Measurements from ENCODE around the gene EMILIN1. TPM values are rescaled to one million over a fixed set of nuclear protein-coding genes. Genes with fewer than 3 reads are reported as not detected.

The EMILIN1 gene
- total RNA-seq, 2 experiments from 2014 or later, result 0.75 to 0.79 TPM

- DNase-seq, result peak; percentile 64
- CTCF ChIA-PET, result interaction anchor here (0.9 to 5.6 kb wide), 8 partner anchors 11 to 194 kb away, joined by 3 to 40 read pairs (median 8); partner anchors contain the start of genes AGBL5, OST4 and TMEM214
- no peaks in the 10 kb centered on the region for H3K36me3 Mint-ChIP-seq
- H3K4me1 Mint-ChIP-seq, result peaks cover 36% of the 10 kb centered on the region
- ATAC-seq, result peak; percentile 10
- H3K27ac Mint-ChIP-seq, result peak overlapping the region; percentile 75
- no peaks in the 10 kb centered on the region for H3K27me3 Mint-ChIP-seq
- peak overlapping the region; percentile 78 for H3K4me3 Mint-ChIP-seq
- H3K9me3 Mint-ChIP-seq (ENCODE audit: low read depth), result no peaks in the 10 kb centered on the region
Observed at GRCh38 chr2:27085673-27086089, 7.3 kb downstream of the EMILIN1 start.

- H3K27ac Mint-ChIP-seq, result peak overlapping the region; percentile 85
Observed at GRCh38 chr2:27086090-27086723, 7.8 kb downstream of the EMILIN1 start.

GRCh38 chr2:27086724-27087593, 8.5 kb downstream of the EMILIN1 start, which contains the start of gene KHK:
Gene KHK (plus strand): TSS chr2:27086772. CDS start chr2:27087260, 488 bp downstream.
- ATAC-seq (peak; percentile 8), DNase-seq (no peak)
- CTCF ChIA-PET, result interaction anchor here (0.8 to 5.6 kb wide), 16 partner anchors 10 to 216 kb away, joined by 3 to 40 read pairs (median 6); partner anchors contain the start of genes ABHD1, AGBL5, OST4 and TRIM54
- Mint-ChIP-seq H3K27me3 (no peaks in the 10 kb centered on the region), H3K4me1 (peaks cover 23% of the 10 kb centered on the region), H3K36me3 (no peaks in the 10 kb centered on the region), H3K27ac (peak within 1 kb of the TSS; percentile 85), H3K4me3 (peak within 1 kb of the TSS; percentile 78), H3K9me3 (ENCODE audit: low read depth) (no peaks in the 10 kb centered on the region)

More at GRCh38 chr2:27086090-27086723, 7.8 kb downstream of the EMILIN1 start:
- Mint-ChIP-seq H3K9me3 (ENCODE audit: low read depth) (no peaks in the 10 kb centered on the region), H3K36me3 (no peaks in the 10 kb centered on the region), H3K27me3 (no peaks in the 10 kb centered on the region), H3K4me1 (peaks cover 31% of the 10 kb centered on the region), H3K4me3 (peak overlapping the region; percentile 78)
- ATAC-seq (peak; percentile 91), DNase-seq (peak; percentile 97)
- CTCF ChIA-PET, result interaction anchor here (0.9 to 5.6 kb wide), 13 partner anchors 11 to 217 kb away, joined by 3 to 40 read pairs (median 8); partner anchors contain the start of genes AGBL5 and OST4

GRCh38 chr2:27087823-27088410, 9.5 kb downstream of the EMILIN1 start:
- Mint-ChIP-seq H3K9me3 (ENCODE audit: low read depth) (no peaks in the 10 kb centered on the region), H3K4me1 (peaks cover 22% of the 10 kb centered on the region), H3K36me3 (no peaks in the 10 kb centered on the region), H3K27me3 (no peaks in the 10 kb centered on the region), H3K27ac (no peak overlapping the region), H3K4me3 (peak overlapping the region; percentile 78)
- ATAC-seq (no peak), DNase-seq (no peak)
- CTCF ChIA-PET, result interaction anchor here (0.7 to 5.6 kb wide), 11 partner anchors 9 to 217 kb away, joined by 3 to 40 read pairs (median 8); partner anchors contain the start of genes ABHD1, AGBL5, OST4 and PREB

GRCh38 chr2:27088634-27089033, 10.2 kb downstream of the EMILIN1 start:
- DNase-seq (no peak), ATAC-seq (no peak)
- no peaks in the 10 kb centered on the region for H3K9me3 Mint-ChIP-seq (ENCODE audit: low read depth)
- no peaks in the 10 kb centered on the region for H3K27me3 Mint-ChIP-seq
- H3K27ac Mint-ChIP-seq, result no peak overlapping the region
- no peaks in the 10 kb centered on the region for H3K36me3 Mint-ChIP-seq
- CTCF ChIA-PET, result interaction anchor here (1.8 to 5.6 kb wide), 6 partner anchors 9 to 191 kb away, joined by 7 to 40 read pairs (median 21); partner anchors contain the start of genes AGBL5 and PREB
- H3K4me1 Mint-ChIP-seq, result peaks cover 22% of the 10 kb centered on the region
- H3K4me3 Mint-ChIP-seq, result no peak overlapping the region

GRCh38 chr2:27089111-27089954, 10.9 kb downstream of the EMILIN1 start:
- CTCF ChIA-PET, result interaction anchor here (0.7 to 5.6 kb wide), 5 partner anchors 10 to 191 kb away, joined by 3 to 37 read pairs (median 9); partner anchors contain the start of gene PREB
- Mint-ChIP-seq H3K4me1 (peaks cover 19% of the 10 kb centered on the region), H3K9me3 (ENCODE audit: low read depth) (no peaks in the 10 kb centered on the region), H3K36me3 (no peaks in the 10 kb centered on the region), H3K27me3 (no peaks in the 10 kb centered on the region), H3K27ac (no peak overlapping the region), H3K4me3 (no peak overlapping the region)
- ATAC-seq, result no peak
- DNase-seq, result no peak

- DNase-seq, result no peak
- Mint-ChIP-seq H3K27ac (no peak overlapping the region), H3K27me3 (no peaks in the 10 kb centered on the region), H3K9me3 (ENCODE audit: low read depth) (no peaks in the 10 kb centered on the region), H3K36me3 (no peaks in the 10 kb centered on the region), H3K4me3 (no peak overlapping the region), H3K4me1 (peaks cover 18% of the 10 kb centered on the region)
- CTCF ChIA-PET, result interaction anchor here (0.6 to 1.0 kb wide), 2 partner anchors 113 to 130 kb away, joined by 3 to 4 read pairs; no protein-coding TSS in a partner anchor
- no peak for ATAC-seq
Observed at GRCh38 chr2:27091746-27092695, 13.6 kb downstream of the EMILIN1 start.

- Mint-ChIP-seq H3K27ac (no peak overlapping the region), H3K4me3 (no peak overlapping the region), H3K4me1 (peaks cover 10% of the 10 kb centered on the region), H3K27me3 (no peaks in the 10 kb centered on the region), H3K36me3 (no peaks in the 10 kb centered on the region), H3K9me3 (ENCODE audit: low read depth) (no peaks in the 10 kb centered on the region)
- DNase-seq (no peak), ATAC-seq (no peak)
- CTCF ChIA-PET, result no interaction called here
Observed at GRCh38 chr2:27092696-27093429, 14.4 kb downstream of the EMILIN1 start.

GRCh38 chr2:27093430-27094352, 15.3 kb downstream of the EMILIN1 start:
- Mint-ChIP-seq H3K4me1 (peaks cover 10% of the 10 kb centered on the region), H3K27me3 (no peaks in the 10 kb centered on the region), H3K9me3 (ENCODE audit: low read depth) (no peaks in the 10 kb centered on the region), H3K27ac (no peak overlapping the region), H3K4me3 (no peak overlapping the region), H3K36me3 (no peaks in the 10 kb centered on the region)
- ATAC-seq (no peak), DNase-seq (no peak)
- CTCF ChIA-PET, result no interaction called here

GRCh38 chr2:27094353-27094984, 16.1 kb downstream of the EMILIN1 start:
- no peaks in the 10 kb centered on the region for H3K36me3 Mint-ChIP-seq

More at GRCh38 chr2:27094353-27094984, 16.1 kb downstream of the EMILIN1 start:
- Mint-ChIP-seq H3K4me1 (peaks cover 10% of the 10 kb centered on the region), H3K9me3 (ENCODE audit: low read depth) (no peaks in the 10 kb centered on the region), H3K4me3 (no peak overlapping the region), H3K27me3 (no peaks in the 10 kb centered on the region), H3K27ac (no peak overlapping the region)
- CTCF ChIA-PET, result no interaction called here
- no peak for ATAC-seq
- DNase-seq, result no peak

Data from activated CD8-positive, alpha-beta memory T cell treated with anti-CD3 and anti-CD28 coated beads, Interleukin-2, amount 10 ng/mL, durations not matched to agents 7 days and 5 days (primary cell).